HTERT RPE-1 (cell line): Measurements from ENCODE around the gene TTC21B.
"Not testable (repeated sequence)": the region's sequence is repeated elsewhere in the genome, so short reads cannot be mapped to it uniquely, and the experiment has no call there.

Source experiments
- in situ Hi-C: fragments of 300-500 bp; cut with MboI; formaldehyde crosslinking; loops from 4 replicates; pipeline ENCODE4 v1.14.3; 2020; ENCODE audit warnings: low sequenced_read_pairs

The TTC21B gene

GRCh38 chr2:165889158-165889557, 64.4 kb downstream of the TTC21B start:
- in situ Hi-C loops = no loop called here

GRCh38 chr2:165888171-165888570, 65.4 kb downstream of the TTC21B start:
- in situ Hi-C loops = no loop called here

- in situ Hi-C loops = no loop called here
Observed at GRCh38 chr2:165886487-165887146, 67.0 kb downstream of the TTC21B start.

GRCh38 chr2:165877565-165878550, 75.7 kb downstream of the TTC21B start:
- in situ Hi-C loops = no loop called here

GRCh38 chr2:165876712-165877111, 76.9 kb downstream of the TTC21B start:
- in situ Hi-C loops = no loop called here

- in situ Hi-C loops = no loop called here
Observed at GRCh38 chr2:165876269-165876668, 77.3 kb downstream of the TTC21B start.

- in situ Hi-C loops = no loop called here
Observed at GRCh38 chr2:165874445-165875039, 79.0 kb downstream of the TTC21B start.

GRCh38 chr2:165872101-165872791, 81.3 kb downstream of the TTC21B start:
- in situ Hi-C loops = no loop called here

- in situ Hi-C loops = no loop called here
Observed at GRCh38 chr2:165871025-165871424, 82.6 kb downstream of the TTC21B start.

GRCh38 chr2:165870346-165870745, 83.2 kb downstream of the TTC21B start:
- in situ Hi-C loops = no loop called here

GRCh38 chr2:165868211-165868610, 85.4 kb downstream of the TTC21B start:
- in situ Hi-C loops = no loop called here

- in situ Hi-C loops = no loop called here
Observed at GRCh38 chr2:165864296-165864695, 89.3 kb downstream of the TTC21B start.

GRCh38 chr2:165863810-165864261, 89.7 kb downstream of the TTC21B start:
- in situ Hi-C loops = no loop called here

GRCh38 chr2:165861083-165861482, 92.5 kb downstream of the TTC21B start:
- in situ Hi-C loops = not testable (repeated sequence)

- in situ Hi-C loops = not testable (repeated sequence)
Observed at GRCh38 chr2:165859723-165860122, 93.9 kb downstream of the TTC21B start.

GRCh38 chr2:165857876-165858275, 95.7 kb downstream of the TTC21B start:
- in situ Hi-C loops = no loop called here

- in situ Hi-C loops = no loop called here
Observed at GRCh38 chr2:165852394-165852793, 101.2 kb downstream of the TTC21B start.

GRCh38 chr2:165847001-165847400, 106.6 kb downstream of the TTC21B start:
- in situ Hi-C loops = no loop called here

- in situ Hi-C loops = no loop called here
Observed at GRCh38 chr2:165846056-165846455, 107.5 kb downstream of the TTC21B start.

- in situ Hi-C loops = no loop called here
Observed at GRCh38 chr2:165844216-165844615, 109.4 kb downstream of the TTC21B start.

- in situ Hi-C loops = no loop called here
Observed at GRCh38 chr2:165843351-165843750, 110.2 kb downstream of the TTC21B start.
